T-helper 2 cell (primary cell): ENCODE results near the gene KIF12.

Source experiments
- DNase-seq, 5 experiments: peaks; one replicate each; pipeline versions ENCODE4 v3.0.0 to v3.0.0-alpha.2; 2012 to 2022

KIF12 gene

GRCh38 chr9:114102484-114102883 is 3.4 kb upstream of the KIF12 start:
- no peak for DNase-seq

- DNase-seq: no peak
These were observed 1.4 kb upstream of the KIF12 start for GRCh38 chr9:114100536-114100935.

GRCh38 chr9:114099669-114100270 is 678 bp upstream of the KIF12 start:
- DNase-seq: no peak

- no peak for DNase-seq
These were observed 814 bp downstream of the KIF12 start for GRCh38 chr9:114098021-114098935.

GRCh38 chr9:114097613-114098020 is 1.5 kb downstream of the KIF12 start:
- DNase-seq: no peak

- no peak for DNase-seq
These were observed 2.1 kb downstream of the KIF12 start for GRCh38 chr9:114096866-114097612.

GRCh38 chr9:114096041-114096511 is 3.0 kb downstream of the KIF12 start:
- DNase-seq: no peak

- DNase-seq: no peak
These were observed 4.1 kb downstream of the KIF12 start for GRCh38 chr9:114094971-114095370.

- DNase-seq: no peak
These were observed 5.2 kb downstream of the KIF12 start for GRCh38 chr9:114093761-114094505.

- no peak for DNase-seq
These were observed 6.0 kb downstream of the KIF12 start for GRCh38 chr9:114093031-114093471.

- no peak for DNase-seq
These were observed 6.8 kb downstream of the KIF12 start for GRCh38 chr9:114092336-114092735.

- no peak for DNase-seq
These were observed 7.4 kb downstream of the KIF12 start for GRCh38 chr9:114091711-114092110.

- DNase-seq: no peak
These were observed 8.3 kb downstream of the KIF12 start for GRCh38 chr9:114090798-114091197.

- no peak for DNase-seq
These were observed 9.8 kb downstream of the KIF12 start for GRCh38 chr9:114089206-114089840.

GRCh38 chr9:114088571-114089170 is 10.4 kb downstream of the KIF12 start:
- no peak for DNase-seq

- DNase-seq: no peak
These were observed 11.4 kb downstream of the KIF12 start for GRCh38 chr9:114087721-114088120.

- no peak for DNase-seq
These were observed 12.5 kb downstream of the KIF12 start for GRCh38 chr9:114086607-114087006.

- DNase-seq: no peak
These were observed 13.1 kb downstream of the KIF12 start for GRCh38 chr9:114086009-114086408.

- no peak for DNase-seq
These were observed 13.7 kb downstream of the KIF12 start for GRCh38 chr9:114085387-114085789.

GRCh38 chr9:114084282-114085073 is 14.6 kb downstream of the KIF12 start:
- no peak for DNase-seq

GRCh38 chr9:114083666-114084065 is 15.4 kb downstream of the KIF12 start:
- DNase-seq: no peak
